ENCODE measurements around the gene SARM1. TPM values are rescaled to one million over a fixed set of nuclear protein-coding genes. Genes with fewer than 3 reads are reported as not detected.

The SARM1 gene
- total RNA-seq = 6.5 and 10.5 TPM in 2 replicates

DNA sequence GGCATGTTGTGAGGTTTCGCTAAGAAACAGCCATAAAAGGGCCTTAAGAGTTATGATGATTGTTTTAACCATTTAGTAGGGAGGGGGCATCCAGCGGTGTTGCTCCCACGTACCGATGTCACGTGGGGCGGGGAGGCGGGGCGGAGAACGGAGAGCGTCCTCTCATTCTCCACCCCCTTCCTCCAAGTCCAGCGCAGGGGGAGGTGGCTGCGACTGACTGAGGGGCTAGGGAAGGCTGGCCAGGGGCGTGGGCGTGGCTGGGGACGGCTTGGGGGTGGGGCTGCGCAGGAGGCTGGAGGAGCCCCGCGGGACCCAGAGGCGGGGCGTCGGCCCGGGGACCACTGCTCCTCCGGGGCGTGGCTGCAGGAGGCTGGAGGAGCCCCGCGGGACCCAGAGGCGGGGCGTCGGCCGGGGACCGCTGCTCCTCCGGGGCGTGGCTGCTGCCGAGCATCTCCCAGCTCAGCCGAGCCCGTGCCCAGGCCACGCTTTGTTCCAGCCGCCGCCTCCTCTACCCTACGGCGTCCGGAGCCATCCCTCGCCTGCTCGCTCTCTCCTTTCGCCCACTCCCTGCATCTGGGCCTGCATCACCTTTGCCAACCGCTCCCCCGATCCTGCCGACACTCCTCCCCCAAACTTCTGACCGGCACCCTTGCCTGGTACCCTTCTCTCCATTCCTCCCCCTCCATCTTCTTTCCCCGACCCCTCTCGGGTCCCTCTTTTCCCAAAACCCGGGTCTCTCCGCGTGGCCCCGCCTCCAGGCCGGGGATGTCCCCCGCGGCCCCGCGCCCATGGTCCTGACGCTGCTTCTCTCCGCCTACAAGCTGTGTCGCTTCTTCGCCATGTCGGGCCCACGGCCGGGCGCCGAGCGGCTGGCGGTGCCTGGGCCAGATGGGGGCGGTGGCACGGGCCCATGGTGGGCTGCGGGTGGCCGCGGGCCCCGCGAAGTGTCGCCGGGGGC is at the start of gene SARM1:
Gene SARM1 (plus strand): TSS at position 450 of the 958 bp plus-strand sequence. CDS start 339 bp downstream, at position 789.

GRCh38 chr17:28335201-28335958 is 36.1 kb upstream of the SARM1 start, which contains the start of the genes IFT20 and TNFAIP1:
IFT20 (minus strand) TSS chr17:28335472; CDS start chr17:28331985, 3,487 bp downstream.
TNFAIP1 (plus strand) TSS chr17:28335761; CDS start chr17:28339522, 3,761 bp downstream.

DNA sequence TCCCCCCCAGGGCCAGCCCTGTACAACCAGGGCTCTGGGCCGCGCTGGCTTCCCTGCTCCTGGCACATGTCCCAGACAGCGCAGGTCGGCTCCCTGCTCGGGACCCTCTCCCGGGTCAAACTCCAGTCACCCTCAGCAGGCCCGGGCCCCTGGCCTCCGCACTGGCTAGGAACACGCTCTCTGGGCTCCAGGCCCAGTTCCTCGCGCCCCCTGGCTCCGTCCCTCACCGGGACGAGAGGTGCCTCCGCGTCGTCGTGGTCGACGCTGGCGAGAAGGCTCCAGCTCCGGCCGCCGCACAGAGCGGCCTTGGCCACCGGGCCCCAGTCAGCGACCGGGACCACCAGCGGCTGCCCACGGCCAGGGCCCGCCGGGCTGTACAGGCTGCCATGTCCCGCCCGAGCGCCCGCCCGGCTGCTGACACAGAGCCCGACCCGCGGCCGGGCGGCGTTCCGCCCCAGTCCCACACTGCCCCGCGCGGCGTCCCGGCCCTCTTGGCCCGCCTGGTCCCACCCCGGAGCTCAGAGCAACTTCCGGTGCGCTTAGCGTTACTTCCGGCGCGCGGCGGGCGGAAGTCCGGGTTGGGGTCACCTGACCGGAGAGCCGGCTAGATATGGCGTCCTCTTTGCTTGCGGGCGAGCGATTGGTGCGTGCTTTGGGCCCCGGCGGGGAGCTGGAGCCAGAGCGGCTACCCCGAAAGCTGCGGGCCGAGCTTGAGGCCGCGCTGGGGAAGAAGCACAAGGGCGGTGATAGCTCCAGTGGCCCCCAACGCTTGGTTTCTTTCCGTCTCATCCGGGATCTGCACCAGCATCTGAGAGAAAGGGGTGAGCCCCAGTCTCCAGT is 14.2 kb upstream of the SARM1 start, which contains the start of gene POLDIP2:
Gene POLDIP2 (minus strand): TSS at position 467 of the 840 bp plus-strand sequence. CDS start 79 bp downstream, at position 388.

DNA sequence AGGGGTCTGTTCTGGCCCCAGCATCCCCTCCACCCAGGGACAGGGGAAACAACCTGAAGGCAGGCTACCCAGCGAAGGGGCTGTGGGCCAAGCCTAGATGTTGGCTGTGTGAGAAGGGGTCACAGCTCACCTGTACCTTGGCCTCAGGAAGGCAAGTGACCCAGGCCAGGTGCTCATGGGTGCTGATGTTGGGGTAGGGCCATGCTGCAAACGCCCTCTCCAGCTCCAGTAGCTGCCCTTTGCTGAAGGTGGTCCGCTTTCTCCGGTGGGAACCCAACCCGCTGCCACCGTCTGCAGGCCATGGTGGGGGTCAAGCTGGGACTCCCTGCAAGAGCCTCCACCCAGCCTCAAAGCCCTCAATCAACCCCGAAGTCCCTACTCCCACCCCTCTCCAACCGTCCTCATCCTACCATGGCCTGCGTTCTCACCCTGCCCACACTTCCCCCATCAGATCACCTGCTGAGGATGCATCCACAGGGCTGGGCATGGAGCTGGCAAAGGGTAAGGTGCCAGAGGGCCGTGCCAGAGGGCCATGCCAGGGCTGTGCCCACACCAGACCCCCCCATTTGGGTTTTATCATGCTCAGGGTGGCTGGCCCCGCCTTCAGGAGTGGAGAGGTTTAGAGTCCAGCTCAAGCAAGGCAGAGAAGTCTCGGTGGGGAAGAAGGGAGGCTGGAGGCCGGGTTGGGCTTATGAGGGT is 6.7 kb upstream of the SARM1 start, which contains the start of gene SEBOX:
Gene SEBOX (minus strand): TSS at position 535 of the 699 bp plus-strand sequence. CDS start 48 bp downstream, at position 487.

GRCh38 chr17:28370035-28370743 is 1.3 kb upstream of the SARM1 start, which contains the start of gene VTN:
VTN (minus strand) TSS chr17:28370307; CDS start chr17:28370203, 104 bp downstream.

GRCh38 chr17:28405632-28406472 is 34.4 kb downstream of the SARM1 start, which contains the start of gene SLC46A1:
SLC46A1 (minus strand) TSS chr17:28406212; CDS start chr17:28406114, 98 bp downstream.

Other genes with a start within 250 kb of the SARM1 start
- 25.1 and 31.3 TPM in 2 replicates for gene TMEM97, start 52.5 kb upstream of the SARM1 start, total RNA-seq
- 73.0 and 75.2 TPM in 2 replicates for gene IFT20, start 36.2 kb upstream of the SARM1 start, total RNA-seq
- 24.6 and 26.7 TPM in 2 replicates for gene TNFAIP1, start 35.9 kb upstream of the SARM1 start, total RNA-seq
- gene POLDIP2, start 14.2 kb upstream of the SARM1 start, total RNA-seq = 76.9 and 80.8 TPM in 2 replicates
- gene SEBOX, start 6.5 kb upstream of the SARM1 start, total RNA-seq = not detected in 2 replicates
- gene VTN, start 1.4 kb upstream of the SARM1 start, total RNA-seq = 13.4 and 19.1 TPM in 2 replicates
- 5.1 and 7.0 TPM in 2 replicates for gene SLC46A1, start 34.5 kb downstream of the SARM1 start, total RNA-seq
- not detected in 2 replicates for gene SLC13A2, start 102.0 kb downstream of the SARM1 start, total RNA-seq
- not detected in 2 replicates for gene FOXN1, start 134.7 kb downstream of the SARM1 start, total RNA-seq
- 24.7 and 33.0 TPM in 2 replicates for gene UNC119, start 180.9 kb downstream of the SARM1 start, total RNA-seq
- gene PIGS, start 199.8 kb downstream of the SARM1 start, total RNA-seq = 47.4 and 48.5 TPM in 2 replicates
- gene ALDOC, start 205.2 kb downstream of the SARM1 start, total RNA-seq = 121 and 159 TPM in 2 replicates
- 4.7 and 5.4 TPM in 2 replicates for gene SPAG5, start 227.3 kb downstream of the SARM1 start, total RNA-seq
- 4.4 and 4.6 TPM in 2 replicates for gene RSKR, start 242.5 kb downstream of the SARM1 start, total RNA-seq